ENCODE measurements around the gene RGS5.

RGS5 gene

DNA sequence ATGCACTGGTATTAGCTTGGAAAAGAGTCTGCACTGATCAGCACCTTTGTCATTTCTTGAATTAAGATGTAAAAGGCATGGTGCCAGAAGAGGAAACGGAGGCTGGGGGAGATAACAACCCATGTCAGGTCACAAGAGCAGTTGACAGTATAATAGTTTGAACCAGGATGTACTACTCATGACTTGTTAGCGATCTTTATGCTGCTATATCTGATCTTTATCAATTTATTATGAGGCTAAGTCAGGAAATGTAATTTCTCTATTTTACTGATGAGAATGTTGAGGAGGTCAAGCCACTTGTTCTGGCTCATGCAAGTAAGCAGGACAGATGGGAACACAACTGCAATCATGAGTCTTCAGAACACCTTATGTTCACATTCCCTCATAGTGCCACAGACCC is 41.4 kb downstream of the RGS5 start:
- Histone ChIP-seq H4K20me1 (ENCODE audit: insufficient read depth, low read length) (no peaks in the 10 kb centered on the region), H3K4me3 (ENCODE audit: low read length) (no peak overlapping the region), H3K9me3 (replicated peaks; ENCODE audit: insufficient read depth, low read length) (no peaks in the 10 kb centered on the region), H3K9ac (ENCODE audit: low read length) (no peak overlapping the region), H3K79me2 (ENCODE audit: low read length) (no peaks in the 10 kb centered on the region), H3F3A (ENCODE audit: insufficient read depth, low read length) (no peaks in the 10 kb centered on the region), H3K4me2 (ENCODE audit: low read depth, low read length) (no peak overlapping the region), H3K27me3 (replicated peaks; ENCODE audit: insufficient read depth, low read length) (no peaks in the 10 kb centered on the region), H3K36me3 (replicated peaks; ENCODE audit: insufficient read depth, low read length) (no peaks in the 10 kb centered on the region), H3K4me1 (ENCODE audit: low read length) (no peaks in the 10 kb centered on the region), H3K27ac (ENCODE audit: low read length) (no peak overlapping the region), H2AFZ (ENCODE audit: low read length) (no peak overlapping the region), H3K9me2 (replicated peaks; ENCODE audit: insufficient read depth, low read length) (no peaks in the 10 kb centered on the region)
- DNase-seq, result no peak
- TF ChIP-seq EZH2phosphoT487 (IDR thresholded peaks at IDR 0.05; ENCODE audit: low read length) (no peak), CTCF (IDR thresholded peaks at IDR 0.05; ENCODE audit: low read length) (no peak)

DNA sequence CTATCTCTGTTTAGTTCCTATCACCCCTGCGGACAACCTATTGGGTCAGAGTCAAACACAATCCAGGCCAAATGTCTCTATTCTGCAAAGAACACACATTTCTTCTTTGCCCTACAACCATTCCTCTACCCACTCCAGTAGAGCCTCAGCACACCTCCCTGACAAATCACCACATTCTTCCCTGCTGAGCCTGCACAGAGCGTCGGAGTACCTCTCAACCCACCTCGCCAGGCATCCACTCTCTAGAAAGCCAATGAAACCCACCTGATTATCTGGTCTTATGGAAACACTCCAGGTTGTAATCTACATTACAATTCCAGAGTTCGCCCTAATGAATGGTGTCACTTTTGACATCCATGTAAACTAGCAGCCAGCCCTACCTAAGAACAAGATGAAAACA is 47.1 kb downstream of the RGS5 start:
- Histone ChIP-seq H3K4me3 (ENCODE audit: low read length) (no peak overlapping the region), H3K36me3 (replicated peaks; ENCODE audit: insufficient read depth, low read length) (no peaks in the 10 kb centered on the region), H2AFZ (ENCODE audit: low read length) (no peak overlapping the region), H3K4me1 (ENCODE audit: low read length) (no peaks in the 10 kb centered on the region), H3K27me3 (replicated peaks; ENCODE audit: insufficient read depth, low read length) (no peaks in the 10 kb centered on the region), H4K20me1 (ENCODE audit: insufficient read depth, low read length) (no peaks in the 10 kb centered on the region), H3K9me2 (replicated peaks; ENCODE audit: insufficient read depth, low read length) (no peaks in the 10 kb centered on the region), H3F3A (ENCODE audit: insufficient read depth, low read length) (no peaks in the 10 kb centered on the region), H3K79me2 (ENCODE audit: low read length) (no peaks in the 10 kb centered on the region), H3K9me3 (replicated peaks; ENCODE audit: insufficient read depth, low read length) (no peaks in the 10 kb centered on the region), H3K9ac (ENCODE audit: low read length) (no peak overlapping the region), H3K27ac (ENCODE audit: low read length) (no peak overlapping the region), H3K4me2 (ENCODE audit: low read depth, low read length) (no peak overlapping the region)
- TF ChIP-seq CTCF (IDR thresholded peaks at IDR 0.05; ENCODE audit: low read length), result no peak
- TF ChIP-seq EZH2 (optimal IDR thresholded peaks at IDR 0.05; ENCODE audit: low read depth, low read length), result no peak
- TF ChIP-seq EZH2phosphoT487 (IDR thresholded peaks at IDR 0.05; ENCODE audit: low read length), result no peak
- DNase-seq, result no peak

- Histone ChIP-seq H3K79me2 (ENCODE audit: low read length) (no peaks in the 10 kb centered on the region), H3K27ac (ENCODE audit: low read length) (no peak overlapping the region), H3K4me1 (ENCODE audit: low read length) (no peaks in the 10 kb centered on the region), H3K4me3 (ENCODE audit: low read length) (no peak overlapping the region), H3K9me3 (replicated peaks; ENCODE audit: insufficient read depth, low read length) (no peaks in the 10 kb centered on the region), H4K20me1 (ENCODE audit: insufficient read depth, low read length) (no peaks in the 10 kb centered on the region), H3K9ac (ENCODE audit: low read length) (no peak overlapping the region), H2AFZ (ENCODE audit: low read length) (no peak overlapping the region), H3K4me2 (ENCODE audit: low read depth, low read length) (no peak overlapping the region), H3K9me2 (replicated peaks; ENCODE audit: insufficient read depth, low read length) (no peaks in the 10 kb centered on the region), H3F3A (ENCODE audit: insufficient read depth, low read length) (no peaks in the 10 kb centered on the region), H3K36me3 (replicated peaks; ENCODE audit: insufficient read depth, low read length) (no peaks in the 10 kb centered on the region), H3K27me3 (replicated peaks; ENCODE audit: insufficient read depth, low read length) (no peaks in the 10 kb centered on the region)
- DNase-seq, result no peak
- no peak for TF ChIP-seq EZH2phosphoT487 (IDR thresholded peaks at IDR 0.05; ENCODE audit: low read length)
- TF ChIP-seq EZH2 (optimal IDR thresholded peaks at IDR 0.05; ENCODE audit: low read depth, low read length), result no peak
- TF ChIP-seq CTCF (IDR thresholded peaks at IDR 0.05; ENCODE audit: low read length), result no peak
Observed at GRCh38 chr1:163148911-163149310, 53.8 kb downstream of the RGS5 start.
